Activated naive CD4-positive, alpha-beta T cell treated with Interleukin-2 at 50 U/mL for 16 hours (primary cell): Measurements from ENCODE around the gene ATAD5.
"Not testable (repeated sequence)": the region's sequence is repeated elsewhere in the genome, so short reads cannot be mapped to it uniquely, and the experiment has no call there.

Source experiments
- DNase-seq: peaks from one replicate; pipeline ENCODE4 v3.0.0-alpha.2; 2020

Gene ATAD5

GRCh38 chr17:30913955-30914354 lies 82.2 kb downstream of the ATAD5 start:
- no peak for DNase-seq

- DNase-seq: no peak
Observed at GRCh38 chr17:30915833-30916611, 84.3 kb downstream of the ATAD5 start.

GRCh38 chr17:30917050-30917449 lies 85.3 kb downstream of the ATAD5 start:
- DNase-seq: no peak

- no peak for DNase-seq
Observed at GRCh38 chr17:30920282-30920681, 88.5 kb downstream of the ATAD5 start.

- no peak for DNase-seq
Observed at GRCh38 chr17:30920683-30921543, 89.1 kb downstream of the ATAD5 start.

- DNase-seq: no peak
Observed at GRCh38 chr17:30921544-30922196, 89.9 kb downstream of the ATAD5 start, which contains the start of gene ADAP2. TSS of gene ADAP2 (plus strand) at chr17:30921945. CDS start at chr17:30922015, 70 bp downstream.

- no peak for DNase-seq
Observed at GRCh38 chr17:30922235-30923030, 90.7 kb downstream of the ATAD5 start.

- DNase-seq: no peak
Observed at GRCh38 chr17:30924341-30924740, 92.6 kb downstream of the ATAD5 start.

GRCh38 chr17:30926516-30926915 lies 94.8 kb downstream of the ATAD5 start:
- no peak for DNase-seq

- no peak for DNase-seq
Observed at GRCh38 chr17:30927756-30928155, 96.0 kb downstream of the ATAD5 start.

- DNase-seq: no peak
Observed at GRCh38 chr17:30928584-30928983, 96.8 kb downstream of the ATAD5 start.

GRCh38 chr17:30929081-30929633 lies 97.4 kb downstream of the ATAD5 start:
- DNase-seq: no peak

- DNase-seq: not testable (repeated sequence)
Observed at GRCh38 chr17:30929861-30930260, 98.1 kb downstream of the ATAD5 start.

- no peak for DNase-seq
Observed at GRCh38 chr17:30930495-30930894, 98.7 kb downstream of the ATAD5 start.

GRCh38 chr17:30931582-30931981 lies 99.8 kb downstream of the ATAD5 start:
- DNase-seq: not testable (repeated sequence)

- DNase-seq: no peak
Observed at GRCh38 chr17:30933966-30934365, 102.2 kb downstream of the ATAD5 start.

GRCh38 chr17:30939051-30939689 lies 107.4 kb downstream of the ATAD5 start:
- DNase-seq: no peak

- DNase-seq: no peak
Observed at GRCh38 chr17:30942308-30943079, 110.7 kb downstream of the ATAD5 start.
